HEK293T (cell line): Measurements from ENCODE around the gene HES4.

Experiments used
- CTCF ChIA-PET: fragments of 350-600 bp; formaldehyde crosslinking; extraction: SDS; loops from one replicate; lab custom pipeline; 2021; ENCODE audit warnings: antibody characterized with exemption, inconsistent platforms; lab: Yijun Ruan, JAX
- POLR2A ChIA-PET: fragments of 350-600 bp; formaldehyde crosslinking; extraction: SDS; loops from one replicate; lab custom pipeline; 2020; ENCODE audit warnings: antibody characterized with exemption, inconsistent platforms; lab: Yijun Ruan, JAX
- DNase-seq: peaks from one replicate; pipeline ENCODE4 v3.0.0; 2012; ENCODE audit warnings: mixed read lengths; ENCODE audit errors: extremely low spot score
- BHLHE40 ChIP-seq: fragments of 450-650 bp; IDR thresholded peaks from 2 replicates; pipeline ENCODE4 v1.6.1; 2016; ENCODE audit warnings: mild to moderate bottlenecking, moderate library complexity, borderline replicate concordance
- CTBP1 ChIP-seq: fragments of 450-650 bp; IDR thresholded peaks from 2 replicates; pipeline ENCODE4 v1.6.1; 2016; ENCODE audit warnings: borderline replicate concordance
- ELF4 ChIP-seq: fragments of 450-650 bp; IDR thresholded peaks from 2 replicates; pipeline ENCODE4 v1.6.1; 2017; ENCODE audit warnings: antibody characterized with exemption
- FOXK2 ChIP-seq: fragments of 450-650 bp; IDR thresholded peaks from 2 replicates; pipeline ENCODE4 v1.6.1; 2016; ENCODE audit warnings: mild to moderate bottlenecking
- FOXM1 ChIP-seq: fragments of 450-650 bp; IDR thresholded peaks from 2 replicates; pipeline ENCODE4 v1.6.1; 2017; ENCODE audit warnings: mild to moderate bottlenecking, borderline replicate concordance
- HDGF ChIP-seq: fragments of 450-650 bp; IDR thresholded peaks from 2 replicates; pipeline ENCODE4 v1.6.1; 2017; ENCODE audit warnings: antibody characterized with exemption, borderline replicate concordance
- L3MBTL2 ChIP-seq: fragments of 450-650 bp; conservative IDR thresholded peaks from 2 replicates; pipeline ENCODE4 v1.6.1; 2016; ENCODE audit warnings: mild to moderate bottlenecking
- LEF1 ChIP-seq: fragments of 450-650 bp; IDR thresholded peaks from 2 replicates; pipeline ENCODE4 v1.6.1; 2017; ENCODE audit warnings: mild to moderate bottlenecking, borderline replicate concordance
- PKNOX1 ChIP-seq: fragments of 450-650 bp; IDR thresholded peaks from 2 replicates; pipeline ENCODE4 v1.6.1; 2016
- SP1 ChIP-seq: fragments of 450-650 bp; IDR thresholded peaks from 2 replicates; pipeline ENCODE4 v1.6.1; 2017
- SUZ12 ChIP-seq: fragments of 450-650 bp; IDR thresholded peaks from 2 replicates; pipeline ENCODE4 v1.6.1; 2016; ENCODE audit warnings: mild to moderate bottlenecking
- TARDBP ChIP-seq: fragments of 450-650 bp; IDR thresholded peaks from 2 replicates; pipeline ENCODE4 v1.6.1; 2016
- ZNF384 ChIP-seq: fragments of 450-650 bp; IDR thresholded peaks from 2 replicates; pipeline ENCODE4 v1.6.1; 2016

Gene HES4

GRCh38 chr1:952201-952600 is 47.7 kb downstream of the HES4 start:
- no peak for DNase-seq
- TF ChIP-seq SP1 (no peak), HDGF (no peak), FOXK2 (no peak), CTBP1 (no peak), PKNOX1 (no peak), TARDBP (no peak)
- ChIA-PET POLR2A (no interaction called here), CTCF (interaction anchor here (0.7 to 1.6 kb wide), 3 partner anchors 10 to 47 kb away, joined by 3 to 7 read pairs (median 3); partner anchors contain the start of gene PLEKHN1)

GRCh38 chr1:951364-951763 is 48.5 kb downstream of the HES4 start:
- TF ChIP-seq SUZ12 (no peak), L3MBTL2 (peak; percentile 35; the same call in 1 of the 2 replicates)
- ChIA-PET POLR2A (no interaction called here), CTCF (interaction anchor here (0.7 to 1.6 kb wide), 3 partner anchors 10 to 46 kb away, joined by 3 to 7 read pairs (median 3); partner anchors contain the start of gene PLEKHN1)
- no peak for DNase-seq

- CTCF ChIA-PET: interaction anchor here (1.6 kb wide), 1 partner anchor 9 kb away, joined by 7 read pairs; no protein-coding TSS in a partner anchor
- TF ChIP-seq TARDBP: no peak
- no peak for TF ChIP-seq ELF4
- TF ChIP-seq SUZ12: no peak
- no peak for TF ChIP-seq FOXM1
- no peak for TF ChIP-seq HDGF
- TF ChIP-seq PKNOX1: no peak
- TF ChIP-seq LEF1: no peak
- TF ChIP-seq BHLHE40: no peak
- no peak for TF ChIP-seq L3MBTL2
- TF ChIP-seq ZNF384: no peak
- TF ChIP-seq CTBP1: no peak
- TF ChIP-seq FOXK2: no peak
- POLR2A ChIA-PET: no interaction called here
- no peak for DNase-seq
Observed at GRCh38 chr1:950881-951280, 49.0 kb downstream of the HES4 start.

GRCh38 chr1:950268-950667 is 49.6 kb downstream of the HES4 start:
- TF ChIP-seq TARDBP (peak; percentile 32; the same call in 1 of the 2 replicates), LEF1 (no peak), ZNF384 (no peak), CTBP1 (no peak), FOXK2 (no peak), SP1 (no peak)
- DNase-seq: no peak
- ChIA-PET POLR2A (no interaction called here), CTCF (interaction anchor here (1.6 kb wide), 1 partner anchor 9 kb away, joined by 7 read pairs; no protein-coding TSS in a partner anchor)
